ENCODE measurements around the gene ATG7.
"Not testable (repeated sequence)": the region's sequence is repeated elsewhere in the genome, so short reads cannot be mapped to it uniquely, and the experiment has no call there.

The ATG7 gene

GRCh38 chr3:11465744-11466616 is 193.8 kb downstream of the ATG7 start:
- no peak for DNase-seq (ENCODE audit: low spot score)

- no peak for DNase-seq (ENCODE audit: low spot score)
These were observed 195.7 kb downstream of the ATG7 start for GRCh38 chr3:11467875-11468274.

GRCh38 chr3:11470031-11470853 is 198.0 kb downstream of the ATG7 start:
- no peak for DNase-seq (ENCODE audit: low spot score)

DNA sequence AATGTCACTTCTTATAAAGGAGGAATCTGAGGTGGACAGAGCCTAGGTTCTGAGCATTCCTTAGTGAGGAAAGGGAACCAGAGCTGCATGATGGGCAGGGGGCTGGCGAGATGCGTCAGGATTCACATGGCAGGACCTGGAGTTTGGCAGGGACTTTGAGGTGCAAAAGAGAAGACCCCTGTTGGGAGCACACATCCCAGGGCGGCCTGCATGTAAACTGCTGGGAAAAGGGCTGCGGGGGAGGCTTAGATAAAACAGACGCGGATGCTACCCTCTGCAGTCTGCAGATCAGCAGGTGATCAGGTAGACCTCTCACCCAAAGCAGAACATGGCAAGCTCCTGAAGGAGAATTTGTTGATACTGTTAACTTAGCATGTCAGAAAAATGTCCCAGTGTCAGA is 203.1 kb downstream of the ATG7 start:
- no peak for DNase-seq (ENCODE audit: low spot score)

- DNase-seq (ENCODE audit: low spot score), result no peak
These were observed 204.5 kb downstream of the ATG7 start for GRCh38 chr3:11476735-11477144.

DNA sequence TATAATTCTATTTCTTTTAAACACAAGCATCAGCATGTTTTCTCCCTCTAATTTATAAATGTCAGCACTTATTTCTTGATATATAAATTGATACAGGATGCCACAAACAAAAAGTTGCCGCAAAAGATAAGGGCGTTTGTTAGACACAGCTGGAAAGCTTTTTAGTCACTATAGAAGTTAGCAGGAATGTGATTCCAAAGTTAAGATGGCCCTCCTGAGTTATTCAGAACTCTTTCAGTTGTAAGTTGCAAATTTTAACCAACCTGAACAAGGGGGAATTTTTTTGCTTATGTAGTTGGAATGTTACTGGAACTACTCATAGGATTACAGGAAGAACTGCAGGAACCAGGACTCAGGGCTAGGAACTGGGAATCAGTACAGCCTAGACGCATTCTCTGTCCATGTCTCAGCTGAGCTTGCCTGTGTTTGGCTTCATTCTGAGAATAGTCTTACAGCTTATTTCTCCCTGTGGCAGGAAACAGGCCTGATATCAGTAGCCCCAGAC is 205.3 kb downstream of the ATG7 start:
- no peak for DNase-seq (ENCODE audit: low spot score)

DNA sequence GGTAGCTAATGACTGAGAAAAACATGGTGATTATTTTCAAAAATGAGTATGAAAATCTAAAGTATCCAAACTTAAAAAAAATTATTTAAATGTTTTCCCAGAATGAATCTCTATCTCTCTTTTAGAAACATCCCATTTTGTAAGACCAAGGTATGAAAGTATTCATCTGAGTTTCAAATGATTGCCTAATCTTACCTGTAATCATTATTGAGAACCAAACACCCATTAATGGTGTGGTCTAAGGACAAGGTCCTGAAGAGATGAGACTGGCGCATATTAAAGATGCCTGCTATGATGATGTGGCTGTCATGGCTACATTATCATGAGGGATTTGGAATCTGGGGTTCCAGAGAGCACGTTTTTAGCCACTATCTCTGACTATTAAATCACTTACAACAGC is 206.0 kb downstream of the ATG7 start:
- no peak for DNase-seq (ENCODE audit: low spot score)

- no peak for DNase-seq (ENCODE audit: low spot score)
These were observed 207.0 kb downstream of the ATG7 start for GRCh38 chr3:11479221-11479620.

DNA sequence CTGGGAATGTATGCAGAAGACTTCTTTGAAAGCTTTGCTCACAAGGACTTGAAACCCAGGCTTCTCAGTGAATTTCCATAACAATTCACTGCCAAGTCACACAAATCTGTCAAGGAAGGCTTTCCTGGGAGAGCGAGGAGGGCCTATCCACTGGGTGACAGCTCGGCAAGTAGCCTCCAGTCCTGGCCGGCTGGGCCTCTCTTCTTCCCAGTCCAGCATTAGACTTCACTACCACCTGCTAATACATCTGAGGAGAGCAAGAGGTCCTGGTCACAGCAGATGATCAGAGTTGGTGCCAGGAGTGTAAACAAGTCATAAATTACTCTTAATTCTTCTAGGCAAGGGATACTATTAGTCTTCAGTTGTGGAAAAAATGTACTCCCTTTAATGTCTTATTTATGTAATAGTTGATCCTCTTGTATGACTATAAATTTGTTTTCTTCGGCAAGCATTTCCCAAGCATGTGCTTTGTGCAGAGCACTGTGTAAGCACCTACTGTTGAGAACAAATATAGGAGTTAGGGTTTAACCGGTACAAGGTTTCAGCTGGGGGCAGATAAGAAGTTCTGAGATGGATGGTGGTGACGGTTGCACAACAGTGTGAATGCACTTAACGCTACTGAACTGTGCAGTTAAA is 208.6 kb downstream of the ATG7 start:
- DNase-seq (ENCODE audit: low spot score), result no peak

- DNase-seq (ENCODE audit: low spot score), result no peak
These were observed 209.4 kb downstream of the ATG7 start for GRCh38 chr3:11481556-11481955.

GRCh38 chr3:11482021-11482420 is 209.8 kb downstream of the ATG7 start:
- DNase-seq (ENCODE audit: low spot score), result peak; percentile 83

- not testable (repeated sequence) for DNase-seq (ENCODE audit: low spot score)
These were observed 216.2 kb downstream of the ATG7 start for GRCh38 chr3:11488356-11488755.

GRCh38 chr3:11494131-11494916 is 222.1 kb downstream of the ATG7 start:
- no peak for DNase-seq (ENCODE audit: low spot score)

DNA sequence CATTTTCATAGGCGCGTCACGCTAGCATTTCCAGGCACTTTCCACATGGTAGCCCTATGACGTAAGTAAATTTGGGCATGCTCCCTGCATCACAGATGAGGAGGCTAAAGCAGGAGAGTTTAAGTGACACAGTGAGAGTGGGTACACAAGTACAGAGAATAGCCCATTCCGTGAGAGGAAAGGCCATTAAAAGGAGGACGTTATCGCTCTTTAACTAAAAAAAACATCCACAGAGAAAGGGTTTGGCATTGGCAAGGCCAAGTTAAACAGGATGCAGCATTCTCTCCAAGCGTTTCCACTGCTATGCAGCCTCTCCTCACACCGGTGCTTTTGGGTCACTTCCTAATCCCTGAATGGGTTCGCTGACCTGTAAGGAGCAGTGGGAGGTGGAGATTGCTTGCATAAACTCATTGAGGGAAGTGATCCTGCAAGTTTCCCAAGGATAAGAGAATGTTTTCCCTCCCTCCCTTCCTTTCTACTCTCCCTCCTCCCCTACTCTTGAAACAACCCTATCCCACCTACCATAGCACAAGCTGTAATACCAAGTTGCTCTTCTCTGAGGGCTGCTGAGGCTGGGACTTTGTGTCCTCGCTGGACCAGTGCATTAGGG is 223.9 kb downstream of the ATG7 start:
- no peak for DNase-seq (ENCODE audit: low spot score)

DNA sequence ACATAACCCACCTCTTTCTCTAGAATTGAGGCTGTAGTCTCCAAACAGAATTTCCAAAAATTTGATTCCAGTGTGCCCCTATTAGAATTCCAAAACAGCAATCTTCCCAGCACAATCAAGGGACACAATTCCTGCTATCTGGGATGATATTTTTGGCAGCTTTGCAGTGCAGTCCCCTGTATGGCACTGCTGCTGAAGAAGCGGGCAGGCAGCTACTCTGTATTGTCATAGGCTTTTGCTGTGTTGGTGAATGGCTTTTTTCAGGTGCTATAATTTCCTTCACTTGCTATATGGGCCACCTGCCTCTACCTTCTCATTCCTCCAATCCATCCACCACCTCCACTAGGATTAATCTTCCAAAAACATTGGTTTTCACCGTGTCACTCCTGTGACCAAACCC is 226.0 kb downstream of the ATG7 start:
- no peak for DNase-seq (ENCODE audit: low spot score)

GRCh38 chr3:11498646-11499045 is 226.4 kb downstream of the ATG7 start:
- no peak for DNase-seq (ENCODE audit: low spot score)

- DNase-seq (ENCODE audit: low spot score), result no peak
These were observed 226.9 kb downstream of the ATG7 start for GRCh38 chr3:11499144-11499543.

DNA sequence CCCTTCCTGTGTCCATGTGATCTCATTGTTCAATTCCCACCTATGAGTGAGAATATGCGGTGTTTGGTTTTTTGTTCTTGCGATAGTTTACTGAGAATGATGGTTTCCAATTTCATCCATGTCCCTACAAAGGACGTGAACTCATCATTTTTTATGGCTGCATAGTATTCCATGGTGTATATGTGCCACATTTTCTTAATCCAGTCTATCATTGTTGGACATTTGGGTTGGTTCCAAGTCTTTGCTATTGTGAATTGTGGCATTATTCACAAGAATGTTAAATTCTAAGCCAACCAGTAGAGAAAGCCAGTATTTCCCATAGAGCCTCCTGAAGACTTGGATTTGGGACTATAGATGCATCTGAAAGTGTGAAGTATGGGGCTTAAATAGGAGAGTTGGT is 230.2 kb downstream of the ATG7 start:
- not testable (repeated sequence) for DNase-seq (ENCODE audit: low spot score)

DNA sequence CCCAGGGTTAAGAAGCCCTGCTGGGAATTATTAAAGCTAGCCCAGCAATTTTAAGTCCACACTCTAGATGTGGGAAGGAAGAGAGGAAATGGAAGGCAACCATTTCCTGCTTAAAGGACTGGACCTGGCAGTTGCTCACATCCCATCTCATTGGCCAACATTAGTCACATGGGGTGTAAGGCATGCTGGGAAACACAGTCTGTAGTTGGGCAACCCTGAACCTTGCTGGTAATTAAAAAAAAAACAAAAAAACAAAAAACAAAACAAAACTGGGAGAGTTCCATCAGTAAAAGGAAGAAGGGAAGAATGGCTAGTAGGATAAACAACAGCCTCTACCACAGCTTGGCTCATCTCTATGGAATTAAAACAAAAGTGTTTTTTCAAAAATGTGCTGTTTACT is 235.5 kb downstream of the ATG7 start:
- DNase-seq (ENCODE audit: low spot score), result no peak

GRCh38 chr3:11508346-11509172 is 236.4 kb downstream of the ATG7 start:
- no peak for DNase-seq (ENCODE audit: low spot score)
